ENCODE data around the gene TREM1. TPM values are rescaled to one million over a fixed set of nuclear protein-coding genes. Genes with fewer than 3 reads are reported as not detected.
A peak's percentile ranks its signal among the peaks of the same experiment; 100 is the strongest.

Gene TREM1
- total RNA-seq, 2 donors from 2014 or later, result not detected

GRCh38 chr6:41288754-41289129, 2.3 kb upstream of the TREM1 start:
- no peak overlapping the region for H3K9ac ChIP-seq (ENCODE audit: extremely low read depth, low read length, poor library complexity, severe bottlenecking)
- no peaks in the 10 kb centered on the region for H3K36me3 ChIP-seq (ENCODE audit: control insufficient read depth, insufficient read depth, low read length)
- Mint-ChIP-seq H3K9me3 (no peaks in the 10 kb centered on the region), H3K4me1 (peaks cover 4% of the 10 kb centered on the region), H3K27ac (no peak overlapping the region), H3K4me3 (no peak overlapping the region), H3K36me3 (ENCODE audit: low read depth) (no peaks in the 10 kb centered on the region), H3K27me3 (ENCODE audit: insufficient read depth) (peaks cover 9% of the 10 kb centered on the region)
- no peaks in the 10 kb centered on the region for H3K27me3 ChIP-seq (ENCODE audit: control insufficient read depth, insufficient read depth, low read length, poor library complexity, severe bottlenecking)
- TF ChIP-seq, protein P1, sequence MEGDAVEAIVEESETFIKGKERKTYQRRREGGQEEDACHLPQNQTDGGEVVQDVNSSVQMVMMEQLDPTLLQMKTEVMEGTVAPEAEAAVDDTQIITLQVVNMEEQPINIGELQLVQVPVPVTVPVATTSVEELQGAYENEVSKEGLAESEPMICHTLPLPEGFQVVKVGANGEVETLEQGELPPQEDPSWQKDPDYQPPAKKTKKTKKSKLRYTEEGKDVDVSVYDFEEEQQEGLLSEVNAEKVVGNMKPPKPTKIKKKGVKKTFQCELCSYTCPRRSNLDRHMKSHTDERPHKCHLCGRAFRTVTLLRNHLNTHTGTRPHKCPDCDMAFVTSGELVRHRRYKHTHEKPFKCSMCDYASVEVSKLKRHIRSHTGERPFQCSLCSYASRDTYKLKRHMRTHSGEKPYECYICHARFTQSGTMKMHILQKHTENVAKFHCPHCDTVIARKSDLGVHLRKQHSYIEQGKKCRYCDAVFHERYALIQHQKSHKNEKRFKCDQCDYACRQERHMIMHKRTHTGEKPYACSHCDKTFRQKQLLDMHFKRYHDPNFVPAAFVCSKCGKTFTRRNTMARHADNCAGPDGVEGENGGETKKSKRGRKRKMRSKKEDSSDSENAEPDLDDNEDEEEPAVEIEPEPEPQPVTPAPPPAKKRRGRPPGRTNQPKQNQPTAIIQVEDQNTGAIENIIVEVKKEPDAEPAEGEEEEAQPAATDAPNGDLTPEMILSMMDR (conservative IDR thresholded peaks at IDR 0.05), result no peak
- H3K9me3 ChIP-seq (ENCODE audit: control insufficient read depth, low read length), result no peaks in the 10 kb centered on the region
- no peaks in the 10 kb centered on the region for H3K4me1 ChIP-seq (ENCODE audit: control insufficient read depth, insufficient read depth, low read length)
- WGBS, 2 experiments (ENCODE audit: insufficient coverage in 1 of 2, insufficient read length in 1 of 2), result 100% methylated on average over 1 of the region's 2 CpGs
- no peak overlapping the region for H3K27ac ChIP-seq (ENCODE audit: low read depth, low read length)
- no peak for DNase-seq
- H3K4me3 ChIP-seq (ENCODE audit: low read length), result no peak overlapping the region

DNA sequence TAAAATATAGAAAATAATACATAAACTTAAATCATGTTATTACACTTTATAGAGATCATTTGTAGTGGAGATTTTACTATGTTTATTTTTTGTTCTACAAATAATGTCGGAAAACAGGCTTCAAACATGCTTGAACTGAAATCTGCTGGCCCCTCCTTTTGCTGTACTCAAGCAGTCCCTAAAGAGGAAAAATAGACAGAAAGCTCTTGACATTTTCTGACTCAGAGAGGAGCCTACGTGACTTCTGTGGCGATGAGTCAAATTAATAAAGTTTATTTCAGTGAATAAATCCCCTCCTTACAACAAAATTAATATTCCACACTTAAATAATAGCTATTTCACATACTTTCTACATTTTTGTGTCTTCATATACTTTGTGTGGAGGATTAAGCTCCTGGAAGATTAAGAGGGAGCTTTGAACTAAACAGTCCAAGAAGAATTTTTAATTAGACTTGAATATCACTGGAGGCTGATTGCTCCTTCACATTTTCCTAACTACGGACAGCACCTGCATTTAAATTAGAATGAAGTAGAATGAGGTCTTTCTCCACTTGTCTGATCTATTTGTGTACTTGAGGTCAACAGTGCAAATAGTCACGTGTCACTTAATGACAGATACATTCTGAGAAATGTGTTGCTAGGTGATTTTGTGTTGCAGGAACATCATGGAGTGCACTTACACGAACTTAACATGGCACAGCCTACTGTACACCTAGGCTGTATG, 1.7 kb upstream of the TREM1 start:
- DNase-seq, result no peak
- Mint-ChIP-seq H3K36me3 (ENCODE audit: low read depth) (no peaks in the 10 kb centered on the region), H3K4me1 (peaks cover 4% of the 10 kb centered on the region), H3K9me3 (no peaks in the 10 kb centered on the region), H3K27ac (no peak overlapping the region), H3K4me3 (no peak overlapping the region), H3K27me3 (ENCODE audit: insufficient read depth) (peaks cover 11% of the 10 kb centered on the region)
- Histone ChIP-seq H3K9me3 (ENCODE audit: control insufficient read depth, low read length) (no peaks in the 10 kb centered on the region), H3K4me1 (ENCODE audit: control insufficient read depth, insufficient read depth, low read length) (no peaks in the 10 kb centered on the region), H3K4me3 (ENCODE audit: low read length) (no peak overlapping the region), H3K27me3 (ENCODE audit: control insufficient read depth, insufficient read depth, low read length, poor library complexity, severe bottlenecking) (no peaks in the 10 kb centered on the region), H3K9ac (ENCODE audit: extremely low read depth, low read length, poor library complexity, severe bottlenecking) (no peak overlapping the region), H3K36me3 (ENCODE audit: control insufficient read depth, insufficient read depth, low read length) (no peaks in the 10 kb centered on the region), H3K27ac (ENCODE audit: low read depth, low read length) (peak overlapping the region; percentile 51)
- TF ChIP-seq, protein P1 (conservative IDR thresholded peaks at IDR 0.05), result no peak
- WGBS, 2 experiments (ENCODE audit: insufficient coverage in 1 of 2, insufficient read length in 1 of 2), result 83 to 91% methylated on average over 4 to 6 of the region's 6 CpGs

GRCh38 chr6:41284726-41285125, 1.8 kb downstream of the TREM1 start:
- Histone ChIP-seq H3K36me3 (ENCODE audit: control insufficient read depth, insufficient read depth, low read length) (no peaks in the 10 kb centered on the region), H3K9me3 (ENCODE audit: control insufficient read depth, low read length) (no peaks in the 10 kb centered on the region), H3K4me1 (ENCODE audit: control insufficient read depth, insufficient read depth, low read length) (no peaks in the 10 kb centered on the region), H3K27me3 (ENCODE audit: control insufficient read depth, insufficient read depth, low read length, poor library complexity, severe bottlenecking) (no peaks in the 10 kb centered on the region), H3K9ac (ENCODE audit: extremely low read depth, low read length, poor library complexity, severe bottlenecking) (no peak overlapping the region), H3K27ac (ENCODE audit: low read depth, low read length) (no peak overlapping the region), H3K4me3 (ENCODE audit: low read length) (no peak overlapping the region)
- Mint-ChIP-seq H3K36me3 (ENCODE audit: low read depth) (no peaks in the 10 kb centered on the region), H3K27ac (no peak overlapping the region), H3K9me3 (no peaks in the 10 kb centered on the region), H3K27me3 (ENCODE audit: insufficient read depth) (peaks cover 25% of the 10 kb centered on the region), H3K4me3 (no peak overlapping the region), H3K4me1 (peaks cover 2% of the 10 kb centered on the region)
- TF ChIP-seq, protein P1 (conservative IDR thresholded peaks at IDR 0.05), result no peak
- WGBS, 2 experiments (ENCODE audit: insufficient coverage in 1 of 2, insufficient read length in 1 of 2), result 75 to 95% methylated on average over 1 of the region's 1 CpG
- DNase-seq, result no peak

Data from endodermal cell (in vitro differentiated cells).